Astrocyte (in vitro differentiated cells and primary cell): ENCODE measurements around the gene CDH20. TPM values are rescaled to one million over a fixed set of nuclear protein-coding genes. Genes with fewer than 3 reads are reported as not detected.

Experiments
- DNase-seq: peaks from one replicate; pipeline ENCODE4 v3.0.0-alpha.2; 2010; ENCODE audit warnings: low read depth
- FAIRE-seq: peaks from 2 replicates; lab custom pipeline; 2011; peaks lifted over from hg19 to GRCh38; lab: Jason Lieb, UNC
- H2AFZ ChIP-seq: 2 replicates; pipeline ENCODE4 v1.6.0; 2012; ENCODE audit warnings: low read depth, low read length, inconsistent platforms
- H3K27ac ChIP-seq: 2 replicates; pipeline ENCODE4 v1.5.1; 2011; ENCODE audit warnings: low read depth, low read length, inconsistent platforms
- H3K27me3 ChIP-seq: 2 replicates; pipeline ENCODE4 v1.6.0; 2011; ENCODE audit warnings: low read length, inconsistent platforms; ENCODE audit not compliant: insufficient read depth
- H3K36me3 ChIP-seq: 2 replicates; pipeline ENCODE4 v1.5.1; 2011; ENCODE audit warnings: low read length, inconsistent platforms; ENCODE audit not compliant: insufficient read depth
- H3K4me1 ChIP-seq: 2 replicates; pipeline ENCODE4 v1.5.1; 2011; ENCODE audit warnings: low read length, inconsistent platforms; ENCODE audit not compliant: insufficient read depth
- H3K4me2 ChIP-seq: 2 replicates; pipeline ENCODE4 v1.6.0; 2012; ENCODE audit warnings: low read length, inconsistent platforms
- H3K4me3 ChIP-seq: 2 replicates; pipeline ENCODE4 v1.5.1; 2011; ENCODE audit warnings: low read depth, mild to moderate bottlenecking, low read length, inconsistent platforms; ENCODE audit not compliant: insufficient read depth
- H3K79me2 ChIP-seq: 2 replicates; pipeline ENCODE4 v1.6.0; 2012; ENCODE audit warnings: mild to moderate bottlenecking, low read length, inconsistent platforms; ENCODE audit not compliant: insufficient read depth
- H3K9ac ChIP-seq: 2 replicates; pipeline ENCODE4 v1.6.0; 2012; ENCODE audit warnings: mild to moderate bottlenecking, low read length, inconsistent platforms
- H3K9me3 ChIP-seq: 2 replicates; pipeline ENCODE4 v1.5.1; 2012; ENCODE audit warnings: low read depth, mild to moderate bottlenecking, low read length, inconsistent platforms; ENCODE audit not compliant: insufficient read depth
- H4K20me1 ChIP-seq: 2 replicates; pipeline ENCODE4 v1.6.0; 2012; ENCODE audit warnings: low read length, inconsistent platforms; ENCODE audit not compliant: insufficient read depth
- H3K27ac Mint-ChIP-seq: one replicate; pipeline ENCODE4 v1.8.0; 2021; ENCODE audit warnings: mild to moderate bottlenecking, mixed read lengths; ENCODE audit not compliant: unreplicated experiment
- H3K27me3 Mint-ChIP-seq: one replicate; pipeline ENCODE4 v1.8.0; 2021; ENCODE audit warnings: low read depth, mixed read lengths; ENCODE audit not compliant: unreplicated experiment
- H3K36me3 Mint-ChIP-seq: one replicate; pipeline ENCODE4 v1.8.0; 2021; ENCODE audit warnings: low read depth, mixed read lengths; ENCODE audit not compliant: unreplicated experiment
- H3K4me1 Mint-ChIP-seq: one replicate; pipeline ENCODE4 v1.8.0; 2021; ENCODE audit warnings: low read depth, mixed read lengths; ENCODE audit not compliant: unreplicated experiment
- H3K4me3 Mint-ChIP-seq: one replicate; pipeline ENCODE4 v1.8.0; 2021; ENCODE audit warnings: mild to moderate bottlenecking, moderate library complexity, mixed read lengths; ENCODE audit not compliant: unreplicated experiment
- H3K9me3 Mint-ChIP-seq: one replicate; pipeline ENCODE4 v1.8.0; 2021; ENCODE audit warnings: mild to moderate bottlenecking, mixed read lengths; ENCODE audit not compliant: unreplicated experiment
- EZH2 ChIP-seq: IDR thresholded peaks from 2 replicates; pipeline ENCODE4 v1.6.1; 2012; ENCODE audit warnings: mild to moderate bottlenecking, low read length, inconsistent platforms; ENCODE audit not compliant: insufficient read depth
- total RNA-seq: library from RNA; stranded (reverse); gene quantifications from 2 replicates; pipeline ENCODE4 v1.2.1, GENCODE V29; 2021
- TF ChIP-seq, protein P1 (sequence below): IDR thresholded peaks from 2 replicates; pipeline ENCODE4 v1.5.1; 2011; ENCODE audit warnings: low read depth, mild to moderate bottlenecking, inconsistent platforms, low read length, moderate library complexity; ENCODE audit not compliant: insufficient read depth

CDH20 gene
- total RNA-seq, 1 donor from 2014 or later: not detected

DNA sequence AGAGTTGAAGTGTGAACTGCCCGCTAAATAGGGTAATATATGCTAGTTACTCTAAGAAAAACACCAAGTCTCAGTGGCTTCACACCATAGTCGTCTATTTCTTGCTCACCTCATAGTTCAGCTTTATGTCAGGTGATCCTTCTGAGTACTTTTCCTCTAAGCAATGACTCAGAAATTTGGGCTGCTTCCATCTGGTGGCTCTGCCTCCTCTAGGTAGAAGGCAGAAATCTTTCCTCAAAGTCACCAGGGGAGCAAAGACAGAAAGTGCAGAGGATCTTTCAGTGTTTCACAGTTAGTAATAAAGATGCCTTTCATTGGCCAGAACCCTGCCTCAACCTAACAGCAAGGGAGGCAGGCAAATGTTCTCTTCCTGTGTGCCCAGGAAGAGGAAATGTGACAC lies 17.3 kb downstream of the CDH20 start:
- no peak overlapping the region for H3K9ac ChIP-seq
- H3K36me3 ChIP-seq: no peaks in the 10 kb centered on the region
- H3K4me3 ChIP-seq: no peak overlapping the region
- H4K20me1 ChIP-seq: no peaks in the 10 kb centered on the region
- Mint-ChIP-seq H3K27me3 (no peaks in the 10 kb centered on the region), H3K9me3 (no peaks in the 10 kb centered on the region), H3K36me3 (no peaks in the 10 kb centered on the region), H3K4me1 (no peaks in the 10 kb centered on the region), H3K4me3 (no peak overlapping the region), H3K27ac (no peak overlapping the region)
- no peak for FAIRE-seq
- H3K79me2 ChIP-seq: no peaks in the 10 kb centered on the region
- TF ChIP-seq EZH2: no peak
- TF ChIP-seq, protein P1, sequence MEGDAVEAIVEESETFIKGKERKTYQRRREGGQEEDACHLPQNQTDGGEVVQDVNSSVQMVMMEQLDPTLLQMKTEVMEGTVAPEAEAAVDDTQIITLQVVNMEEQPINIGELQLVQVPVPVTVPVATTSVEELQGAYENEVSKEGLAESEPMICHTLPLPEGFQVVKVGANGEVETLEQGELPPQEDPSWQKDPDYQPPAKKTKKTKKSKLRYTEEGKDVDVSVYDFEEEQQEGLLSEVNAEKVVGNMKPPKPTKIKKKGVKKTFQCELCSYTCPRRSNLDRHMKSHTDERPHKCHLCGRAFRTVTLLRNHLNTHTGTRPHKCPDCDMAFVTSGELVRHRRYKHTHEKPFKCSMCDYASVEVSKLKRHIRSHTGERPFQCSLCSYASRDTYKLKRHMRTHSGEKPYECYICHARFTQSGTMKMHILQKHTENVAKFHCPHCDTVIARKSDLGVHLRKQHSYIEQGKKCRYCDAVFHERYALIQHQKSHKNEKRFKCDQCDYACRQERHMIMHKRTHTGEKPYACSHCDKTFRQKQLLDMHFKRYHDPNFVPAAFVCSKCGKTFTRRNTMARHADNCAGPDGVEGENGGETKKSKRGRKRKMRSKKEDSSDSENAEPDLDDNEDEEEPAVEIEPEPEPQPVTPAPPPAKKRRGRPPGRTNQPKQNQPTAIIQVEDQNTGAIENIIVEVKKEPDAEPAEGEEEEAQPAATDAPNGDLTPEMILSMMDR: no peak
- no peaks in the 10 kb centered on the region for H3K27me3 ChIP-seq
- H3K27ac ChIP-seq: no peak overlapping the region
- H3K4me2 ChIP-seq: no peak overlapping the region
- H2AFZ ChIP-seq: no peak overlapping the region
- no peaks in the 10 kb centered on the region for H3K4me1 ChIP-seq
- no peak for DNase-seq
- no peaks in the 10 kb centered on the region for H3K9me3 ChIP-seq

DNA sequence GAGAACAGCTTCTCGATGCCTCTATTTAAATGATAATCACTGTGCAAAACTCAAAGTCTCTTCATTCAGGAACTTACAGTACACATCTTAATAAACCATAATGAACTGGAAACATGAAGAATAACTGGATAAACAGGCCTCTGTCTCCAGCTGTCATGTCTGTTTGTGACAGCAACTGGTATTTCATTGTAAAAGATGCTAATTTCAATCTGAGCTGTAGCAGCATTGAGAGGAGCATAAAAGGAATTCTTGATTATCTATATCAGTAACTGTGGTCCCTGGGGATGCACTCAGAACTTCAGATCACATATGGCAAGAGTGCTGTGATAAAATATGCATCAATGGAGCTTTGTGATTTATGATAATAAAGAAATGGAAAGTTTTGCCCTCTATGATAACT lies 18.8 kb downstream of the CDH20 start:
- Mint-ChIP-seq H3K9me3 (no peaks in the 10 kb centered on the region), H3K4me1 (no peaks in the 10 kb centered on the region), H3K27ac (no peak overlapping the region), H3K27me3 (no peaks in the 10 kb centered on the region), H3K36me3 (no peaks in the 10 kb centered on the region), H3K4me3 (no peak overlapping the region)
- Histone ChIP-seq H3K4me1 (no peaks in the 10 kb centered on the region), H3K9ac (no peak overlapping the region), H3K36me3 (no peaks in the 10 kb centered on the region), H3K79me2 (no peaks in the 10 kb centered on the region), H3K4me2 (no peak overlapping the region), H3K27me3 (no peaks in the 10 kb centered on the region), H4K20me1 (no peaks in the 10 kb centered on the region), H2AFZ (no peak overlapping the region), H3K9me3 (no peaks in the 10 kb centered on the region), H3K4me3 (no peak overlapping the region), H3K27ac (no peak overlapping the region)
- FAIRE-seq (no peak), DNase-seq (no peak)
- no peak for TF ChIP-seq EZH2
- TF ChIP-seq, protein P1: no peak

DNA sequence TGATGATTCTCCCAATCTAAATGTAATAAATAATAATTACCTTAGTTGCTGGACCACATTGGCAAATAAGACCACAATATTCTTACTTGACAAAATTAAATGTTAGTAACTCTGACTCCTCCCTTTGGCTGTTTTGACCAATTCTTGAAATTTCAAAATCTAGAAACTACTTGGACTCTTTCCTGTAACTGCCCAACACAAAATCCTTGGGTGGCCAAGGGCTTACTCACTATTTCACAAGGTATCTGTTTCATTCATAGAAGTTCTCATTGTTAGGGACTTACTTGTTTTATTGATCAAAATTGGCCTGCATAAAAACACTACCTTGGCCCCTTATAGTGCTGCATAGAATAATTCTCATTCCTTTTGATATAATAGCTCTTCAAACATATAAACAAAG lies 19.4 kb downstream of the CDH20 start:
- TF ChIP-seq EZH2: no peak
- TF ChIP-seq, protein P1: no peak
- H3K27me3 ChIP-seq: no peaks in the 10 kb centered on the region
- H3K9ac ChIP-seq: no peak overlapping the region
- Mint-ChIP-seq H3K9me3 (no peaks in the 10 kb centered on the region), H3K27ac (no peak overlapping the region), H3K36me3 (no peaks in the 10 kb centered on the region), H3K27me3 (no peaks in the 10 kb centered on the region), H3K4me3 (no peak overlapping the region), H3K4me1 (no peaks in the 10 kb centered on the region)
- H3K4me1 ChIP-seq: no peaks in the 10 kb centered on the region
- no peak overlapping the region for H3K27ac ChIP-seq
- no peak overlapping the region for H2AFZ ChIP-seq
- DNase-seq (no peak), FAIRE-seq (no peak)
- H3K4me2 ChIP-seq: no peak overlapping the region
- no peaks in the 10 kb centered on the region for H3K79me2 ChIP-seq
- no peaks in the 10 kb centered on the region for H3K36me3 ChIP-seq
- no peak overlapping the region for H3K4me3 ChIP-seq
- no peaks in the 10 kb centered on the region for H4K20me1 ChIP-seq
- H3K9me3 ChIP-seq: no peaks in the 10 kb centered on the region
